ENCODE measurements around the gene KRT26. TPM values are rescaled to one million over a fixed set of nuclear protein-coding genes. Genes with fewer than 3 reads are reported as not detected.

KRT26 gene
- total and polyA plus RNA-seq, 10 of the 15 experiments (the other 5 are each of a cell fraction or from before 2014, with no cell fraction given) = not detected

GRCh38 chr17:40778461-40778860, 6.5 kb upstream of the KRT26 start:
- H3K27ac ChIP-seq (ENCODE audit: control insufficient read depth, insufficient read depth) = no peak overlapping the region
- in situ Hi-C loops (cut with MboI) = no loop called here
- 17% methylated on average over 5 of the region's 5 CpGs for WGBS (ENCODE audit: insufficient coverage, insufficient replicate concordance, low lambda C conversion rate, missing lambda C conversion rate)
- TF ChIP-seq IRF4 (IDR thresholded peaks at IDR 0.05; ENCODE audit: low read depth, low read length) (no peak), HSF1 (IDR thresholded peaks at IDR 0.05; ENCODE audit: low read depth, low read length) (no peak), BCLAF1 (IDR thresholded peaks at IDR 0.05) (no peak), ESRRA (IDR thresholded peaks at IDR 0.05; ENCODE audit: low read length) (no peak), SKIL (IDR thresholded peaks at IDR 0.05; ENCODE audit: low read depth, poor library complexity, severe bottlenecking) (no peak), BRCA1 (IDR thresholded peaks at IDR 0.05; ENCODE audit: low read depth, low read length) (no peak), POLR2AphosphoS5 (IDR thresholded peaks at IDR 0.05; ENCODE audit: low read length) (no peak), TARDBP (IDR thresholded peaks at IDR 0.05; ENCODE audit: borderline replicate concordance) (no peak), SP1 (IDR thresholded peaks at IDR 0.05; ENCODE audit: low read depth, low read length) (no peak), CBX5 (IDR thresholded peaks at IDR 0.05; ENCODE audit: low read depth) (no peak), KLF5 (IDR thresholded peaks at IDR 0.05; ENCODE audit: partially characterized antibody) (no peak), NR2C1 (IDR thresholded peaks at IDR 0.05) (no peak), MYB (IDR thresholded peaks at IDR 0.05; ENCODE audit: borderline replicate concordance, low read depth, low read length) (no peak), CREB1 (IDR thresholded peaks at IDR 0.05; ENCODE audit: low read depth) (no peak), RBBP5 (conservative IDR thresholded peaks at IDR 0.05) (no peak), NR2C2 (IDR thresholded peaks at IDR 0.05; ENCODE audit: borderline replicate concordance, control insufficient read depth, insufficient read length, low read depth) (no peak), SMARCA5 (IDR thresholded peaks at IDR 0.05) (no peak)
- TF ChIP-seq, protein P1, sequence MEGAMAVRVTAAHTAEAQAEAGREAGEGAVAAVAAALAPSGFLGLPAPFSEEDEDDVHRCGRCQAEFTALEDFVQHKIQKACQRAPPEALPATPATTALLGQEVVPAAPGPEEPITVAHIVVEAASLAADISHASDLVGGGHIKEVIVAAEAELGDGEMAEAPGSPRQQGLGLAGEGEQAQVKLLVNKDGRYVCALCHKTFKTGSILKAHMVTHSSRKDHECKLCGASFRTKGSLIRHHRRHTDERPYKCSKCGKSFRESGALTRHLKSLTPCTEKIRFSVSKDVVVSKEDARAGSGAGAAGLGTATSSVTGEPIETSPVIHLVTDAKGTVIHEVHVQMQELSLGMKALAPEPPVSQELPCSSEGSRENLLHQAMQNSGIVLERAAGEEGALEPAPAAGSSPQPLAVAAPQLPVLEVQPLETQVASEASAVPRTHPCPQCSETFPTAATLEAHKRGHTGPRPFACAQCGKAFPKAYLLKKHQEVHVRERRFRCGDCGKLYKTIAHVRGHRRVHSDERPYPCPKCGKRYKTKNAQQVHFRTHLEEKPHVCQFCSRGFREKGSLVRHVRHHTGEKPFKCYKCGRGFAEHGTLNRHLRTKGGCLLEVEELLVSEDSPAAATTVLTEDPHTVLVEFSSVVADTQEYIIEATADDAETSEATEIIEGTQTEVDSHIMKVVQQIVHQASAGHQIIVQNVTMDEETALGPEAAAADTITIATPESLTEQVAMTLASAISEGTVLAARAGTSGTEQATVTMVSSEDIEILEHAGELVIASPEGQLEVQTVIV (IDR thresholded peaks at IDR 0.05; ENCODE audit: borderline replicate concordance, partially characterized antibody) = no peak

More at GRCh38 chr17:40778461-40778860, 6.5 kb upstream of the KRT26 start:
- ChIA-PET RAD21 (ENCODE audit: unreplicated experiment) (no interaction called here), SMC1A (ENCODE audit: uncharacterized antibody, unreplicated experiment) (no interaction called here), CTCF (interaction anchor here (1.0 kb wide), 1 partner anchor 889 kb away, joined by 3 read pairs; no protein-coding TSS in a partner anchor), POLR2A (no interaction called here)
- no peaks in the 10 kb centered on the region for H3K4me1 ChIP-seq (ENCODE audit: control insufficient read depth, insufficient read depth, low read length)
- intact Hi-C loops (cut with micrococcal nuclease; ENCODE audit: unreplicated experiment) = loop anchor here (5.0 kb wide), 1 partner anchor 101 kb away; no protein-coding TSS in a partner anchor
- ATAC-seq = no peak
- no peaks in the 10 kb centered on the region for H3K36me3 ChIP-seq (ENCODE audit: control insufficient read depth in 2 of 2, insufficient read depth in 2 of 2, low read length in 1 of 2)
- BruUV-seq (replicated peaks) = no TSS peak
- FAIRE-seq = no peak
- H3K9me3 ChIP-seq (replicated peaks; ENCODE audit: control insufficient read depth, insufficient read depth, low read length) = no peaks in the 10 kb centered on the region
- H2AFZ ChIP-seq (ENCODE audit: control insufficient read depth, low read depth, low read length) = no peak overlapping the region
- H3K79me2 ChIP-seq (ENCODE audit: control insufficient read depth, insufficient read depth, low read length) = no peaks in the 10 kb centered on the region
- H4K20me1 ChIP-seq (ENCODE audit: control insufficient read depth, insufficient read depth) = no peaks in the 10 kb centered on the region
- H3K4me2 ChIP-seq (ENCODE audit: control insufficient read depth, insufficient read depth) = no peak overlapping the region
- DNase-seq (ENCODE audit: low read depth, low spot score) = no peak
- H3K4me3 ChIP-seq = no peak overlapping the region
- H3K9ac ChIP-seq (ENCODE audit: control insufficient read depth, insufficient read depth, low read length) = no peak overlapping the region
- peaks cover 0 to 6% of the 10 kb centered on the region in 2 experiments; a peak in 1 of 4 replicates for H3K27me3 ChIP-seq (replicated peaks in 1 of 2; ENCODE audit: control insufficient read depth in 2 of 2, insufficient read depth in 2 of 2, low read length in 1 of 2)

Measured in GM12878 (cell line).